Measurements from ENCODE around the gene ANGEL1.

ANGEL1 gene

GRCh38 chr14:76754586-76754985 lies 58.1 kb downstream of the ANGEL1 start:
- Histone ChIP-seq H3K27ac (replicated peaks) (no peak overlapping the region), H3K27me3 (ENCODE audit: insufficient read depth, poor library complexity, severe bottlenecking) (no peaks in the 10 kb centered on the region), H3K4me3 (replicated peaks; ENCODE audit: insufficient read depth, low read length) (no peak overlapping the region)
- TF ChIP-seq SPI1 (IDR thresholded peaks at IDR 0.05; ENCODE audit: borderline replicate concordance, low read depth), result no peak
- no peak for TF ChIP-seq POLR2AphosphoS5 (IDR thresholded peaks at IDR 0.05; ENCODE audit: low read depth)
- no peak for TF ChIP-seq CTCF (IDR thresholded peaks at IDR 0.05; ENCODE audit: insufficient read depth, low read length)
- no peak for TF ChIP-seq REST (IDR thresholded peaks at IDR 0.05; ENCODE audit: insufficient replicate concordance, low read depth)
- TF ChIP-seq GABPA (IDR thresholded peaks at IDR 0.05; ENCODE audit: low read depth), result no peak
- no peak for DNase-seq (ENCODE audit: low read depth in 1 of 2, low spot score in 1 of 2)

GRCh38 chr14:76753541-76754198 lies 59.0 kb downstream of the ANGEL1 start:
- no peak overlapping the region for H3K27ac ChIP-seq (replicated peaks)
- no peaks in the 10 kb centered on the region for H3K27me3 ChIP-seq (ENCODE audit: insufficient read depth, poor library complexity, severe bottlenecking)
- H3K4me3 ChIP-seq (replicated peaks; ENCODE audit: insufficient read depth, low read length), result no peak overlapping the region
- no peak for TF ChIP-seq GABPA (IDR thresholded peaks at IDR 0.05; ENCODE audit: low read depth)
- no peak for TF ChIP-seq POLR2AphosphoS5 (IDR thresholded peaks at IDR 0.05; ENCODE audit: low read depth)
- TF ChIP-seq CTCF (IDR thresholded peaks at IDR 0.05; ENCODE audit: insufficient read depth, low read length), result no peak
- no peak for TF ChIP-seq REST (IDR thresholded peaks at IDR 0.05; ENCODE audit: insufficient replicate concordance, low read depth)
- no peak for TF ChIP-seq SPI1 (IDR thresholded peaks at IDR 0.05; ENCODE audit: borderline replicate concordance, low read depth)
- no peak for DNase-seq (ENCODE audit: low read depth in 1 of 2, low spot score in 1 of 2)

- no peaks in the 10 kb centered on the region for H3K27me3 ChIP-seq (ENCODE audit: insufficient read depth, poor library complexity, severe bottlenecking)
- TF ChIP-seq GABPA (IDR thresholded peaks at IDR 0.05; ENCODE audit: low read depth) (no peak), REST (IDR thresholded peaks at IDR 0.05; ENCODE audit: insufficient replicate concordance, low read depth) (no peak), CTCF (IDR thresholded peaks at IDR 0.05; ENCODE audit: insufficient read depth, low read length) (no peak)
- H3K4me3 ChIP-seq (replicated peaks; ENCODE audit: insufficient read depth, low read length), result no peak overlapping the region
- no peak for DNase-seq (ENCODE audit: low read depth in 1 of 2, low spot score in 1 of 2)
- H3K27ac ChIP-seq (replicated peaks), result no peak overlapping the region
Observed at GRCh38 chr14:76752744-76753143, 59.9 kb downstream of the ANGEL1 start.
